ENCODE results near the gene PRKCQ.
A peak's percentile ranks its signal among the peaks of the same experiment; 100 is the strongest.
"Not testable (repeated sequence)": the region's sequence is repeated elsewhere in the genome, so short reads cannot be mapped to it uniquely, and the experiment has no call there.

The PRKCQ gene

DNA sequence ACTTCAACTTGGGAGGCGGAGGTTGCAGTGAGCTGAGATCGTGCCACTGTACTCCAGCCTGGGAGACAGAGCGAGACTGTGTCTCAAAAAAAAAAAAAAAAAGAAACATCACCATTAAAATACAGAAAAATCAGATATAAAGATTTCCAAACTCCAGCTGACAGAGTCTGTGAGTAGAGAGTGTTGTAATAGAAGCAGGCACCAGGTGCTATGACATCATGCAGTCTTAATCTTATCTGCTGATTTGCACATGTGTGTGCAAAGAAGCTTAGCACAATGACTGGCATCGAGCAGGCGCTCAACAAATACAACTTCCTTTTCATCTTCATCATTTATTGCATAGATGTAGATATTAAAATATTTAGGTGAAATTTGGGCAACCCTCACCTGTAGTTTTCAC is 92.2 kb downstream of the PRKCQ start:
- DNase-seq: no peak

- no peak for DNase-seq
These were observed 93.8 kb downstream of the PRKCQ start for GRCh38 chr10:6486309-6486708.

DNA sequence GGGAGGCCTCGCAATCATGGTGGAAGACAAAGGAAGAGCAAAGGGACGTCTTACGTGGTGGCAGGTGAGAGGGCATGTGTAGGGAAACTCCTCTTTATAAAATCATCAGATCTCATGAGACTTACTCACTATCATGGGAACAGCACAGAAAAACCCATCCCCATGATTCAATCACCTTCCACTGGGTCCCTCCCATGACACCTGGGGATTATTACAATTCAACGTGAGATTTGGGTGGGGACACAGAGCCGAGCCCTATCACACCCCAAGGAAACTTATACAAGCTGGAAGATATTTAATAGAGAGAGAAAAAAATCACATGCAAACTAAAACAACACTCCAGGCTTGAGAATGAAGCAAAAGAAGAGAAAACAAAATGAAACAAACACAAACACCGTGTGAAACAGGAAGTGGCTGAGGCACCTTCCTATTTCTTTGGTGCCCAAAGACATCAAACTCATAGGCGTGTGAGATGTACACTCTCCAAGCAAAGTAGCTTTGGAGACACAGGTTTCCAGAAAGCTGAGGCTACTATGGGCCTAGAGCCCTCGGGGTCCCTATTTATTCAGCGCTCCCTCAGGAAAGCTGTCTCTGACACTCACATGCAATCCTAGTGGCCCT is 97.2 kb downstream of the PRKCQ start:
- DNase-seq: no peak

GRCh38 chr10:6478722-6479121 is 101.4 kb downstream of the PRKCQ start:
- no peak for DNase-seq

DNA sequence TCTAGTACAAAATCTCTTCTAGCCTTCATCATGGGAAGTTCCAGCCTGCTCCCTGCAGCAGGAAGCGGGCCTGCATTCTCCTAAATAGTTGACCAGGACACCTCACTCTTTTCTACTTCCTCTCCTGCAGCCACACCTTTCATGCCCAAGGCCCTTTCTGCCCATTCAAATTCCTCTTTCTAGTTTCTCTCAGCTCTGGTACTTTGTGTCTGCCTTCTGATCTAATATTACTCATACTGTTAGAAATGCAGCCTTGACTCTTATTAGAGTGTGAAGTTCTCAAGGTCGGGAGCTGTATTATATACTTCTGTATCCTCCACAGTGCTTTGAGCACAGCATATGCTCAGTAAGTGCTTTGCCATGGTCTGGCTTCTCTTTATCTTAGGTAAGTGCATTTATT is 103.1 kb downstream of the PRKCQ start:
- no peak for DNase-seq

- no peak for DNase-seq
These were observed 105.2 kb downstream of the PRKCQ start for GRCh38 chr10:6474871-6475270.

DNA sequence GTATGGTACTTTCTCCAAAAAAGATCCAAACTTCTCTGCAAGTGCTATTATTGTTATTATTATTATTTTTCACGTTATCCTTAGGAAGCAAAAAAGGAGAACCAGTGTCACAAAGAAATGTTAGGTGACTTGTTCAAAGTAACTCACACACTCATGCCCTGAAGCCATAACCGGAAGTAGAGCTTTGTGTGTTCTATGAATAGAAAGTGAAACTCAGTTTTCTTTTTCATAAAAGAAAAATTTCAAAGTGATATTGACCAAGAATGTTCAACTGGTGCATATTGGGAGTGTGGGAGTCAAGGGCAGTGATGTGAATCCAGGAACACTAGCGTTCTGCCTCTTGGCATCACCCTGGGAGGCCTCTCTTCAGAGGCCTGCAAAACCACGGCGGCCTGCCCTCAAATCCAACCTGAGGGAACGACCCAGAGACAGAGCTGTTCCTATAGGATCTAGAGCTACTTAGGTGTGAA is 106.1 kb downstream of the PRKCQ start:
- DNase-seq: peak; percentile 52

DNA sequence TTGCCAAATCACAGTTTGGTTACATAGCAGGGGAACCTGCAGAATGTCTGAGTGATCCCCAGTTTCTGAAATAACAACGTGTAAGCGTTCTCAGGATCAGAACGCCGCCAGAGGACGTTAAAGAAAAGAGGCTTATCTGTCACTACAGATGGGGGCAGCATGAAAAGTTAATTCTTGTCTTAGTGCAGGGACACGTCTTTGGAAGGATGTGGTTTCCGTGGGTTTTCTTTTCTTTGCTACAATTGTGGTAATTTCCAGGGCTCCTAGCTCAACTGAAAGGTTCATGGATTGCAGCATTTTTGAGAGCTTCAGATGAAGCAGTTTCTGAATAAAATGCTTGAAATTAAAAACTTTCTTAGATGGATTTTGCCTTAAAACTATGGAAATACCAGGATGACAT is 106.6 kb downstream of the PRKCQ start:
- DNase-seq: peak; percentile 58

DNA sequence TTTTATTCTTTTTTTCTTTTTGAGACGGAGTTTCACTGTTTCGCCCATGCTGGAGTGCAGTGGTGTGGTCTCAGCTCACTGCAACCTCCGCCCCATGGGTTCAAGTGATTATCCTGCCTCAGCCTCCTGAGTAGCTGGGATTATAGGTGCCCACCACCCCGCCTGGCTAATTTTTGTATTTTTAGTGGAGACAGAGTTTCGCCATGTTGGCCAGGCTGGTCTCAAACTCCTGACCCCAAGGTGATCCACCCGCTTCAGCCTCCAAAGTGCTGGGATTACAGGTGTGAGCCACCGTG is 107.4 kb downstream of the PRKCQ start:
- not testable (repeated sequence) for DNase-seq

GRCh38 chr10:6470894-6471618 is 109.0 kb downstream of the PRKCQ start:
- no peak for DNase-seq

- DNase-seq: no peak
These were observed 110.4 kb downstream of the PRKCQ start for GRCh38 chr10:6469661-6470060.

GRCh38 chr10:6465854-6466601 is 114.0 kb downstream of the PRKCQ start:
- DNase-seq: peak; percentile 50

DNA sequence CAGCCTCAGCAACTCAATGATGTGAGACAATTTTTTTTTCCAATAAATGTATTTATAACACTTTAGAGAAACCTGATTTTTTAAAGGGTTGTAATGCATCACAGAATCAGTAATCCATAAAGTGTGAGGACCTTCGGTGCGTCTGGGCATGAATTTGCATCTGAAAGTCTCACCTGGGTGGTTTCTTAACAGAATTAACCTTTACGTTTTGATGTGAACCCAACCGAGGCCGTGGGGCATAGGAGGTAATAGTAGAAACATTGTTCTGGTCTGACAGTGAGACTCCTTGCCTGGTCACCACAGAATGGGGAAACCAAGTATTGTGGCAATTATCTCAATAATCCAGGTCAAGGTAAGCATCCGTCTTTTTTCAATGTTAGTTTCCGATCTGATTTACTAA is 114.6 kb downstream of the PRKCQ start:
- DNase-seq: no peak

- peak; percentile 34 for DNase-seq
These were observed 115.1 kb downstream of the PRKCQ start for GRCh38 chr10:6464862-6465430.

GRCh38 chr10:6463366-6463765 is 116.7 kb downstream of the PRKCQ start:
- DNase-seq: no peak

- DNase-seq: no peak
These were observed 118.1 kb downstream of the PRKCQ start for GRCh38 chr10:6461961-6462360.

DNA sequence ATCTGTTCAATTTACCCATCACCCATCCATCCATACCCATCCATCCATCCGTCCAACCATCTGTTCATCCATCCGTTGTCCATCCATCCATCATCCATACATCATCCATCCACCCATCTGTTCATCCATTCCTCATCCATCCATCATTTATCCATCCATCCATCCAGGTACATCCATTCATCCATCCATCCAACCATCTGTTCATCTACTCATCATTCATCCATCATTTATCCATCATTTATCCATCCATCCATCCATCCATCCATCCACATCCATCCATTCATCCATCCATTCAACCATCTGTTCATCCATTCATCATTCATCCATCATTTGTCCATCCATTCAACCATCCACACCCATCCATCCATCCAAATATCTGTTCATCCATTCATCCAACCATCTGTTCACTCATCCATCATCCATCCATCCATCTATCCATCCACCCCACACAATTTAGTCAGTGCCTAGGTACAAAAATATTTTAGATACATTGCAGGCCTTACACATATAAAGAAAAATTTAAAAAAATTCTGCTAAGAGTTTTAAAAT is 119.1 kb downstream of the PRKCQ start:
- no peak for DNase-seq

GRCh38 chr10:6458814-6459213 is 121.3 kb downstream of the PRKCQ start:
- no peak for DNase-seq

- no peak for DNase-seq
These were observed 122.7 kb downstream of the PRKCQ start for GRCh38 chr10:6457376-6457775.

GRCh38 chr10:6456067-6456466 is 124.0 kb downstream of the PRKCQ start:
- DNase-seq: no peak

DNA sequence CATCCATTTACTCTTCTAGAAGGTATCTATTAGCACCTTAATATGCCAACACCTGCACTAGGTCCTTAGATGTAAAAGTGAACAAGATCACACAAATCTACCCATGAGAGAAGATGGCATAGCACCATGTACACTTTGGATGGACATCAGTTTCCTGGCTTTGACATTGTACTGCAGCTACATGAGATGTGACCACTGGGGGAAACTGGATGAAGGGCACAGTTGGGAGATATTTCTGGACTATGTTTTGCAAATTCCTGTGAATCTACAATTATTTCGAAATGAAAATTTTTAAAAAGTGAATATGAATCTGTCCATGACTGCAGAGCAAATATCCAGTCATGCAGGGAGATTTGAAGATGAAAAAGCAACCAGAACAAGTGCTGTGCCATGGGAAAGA is 124.5 kb downstream of the PRKCQ start:
- DNase-seq: no peak

- DNase-seq: no peak
These were observed 133.4 kb downstream of the PRKCQ start for GRCh38 chr10:6446711-6447110.

DNA sequence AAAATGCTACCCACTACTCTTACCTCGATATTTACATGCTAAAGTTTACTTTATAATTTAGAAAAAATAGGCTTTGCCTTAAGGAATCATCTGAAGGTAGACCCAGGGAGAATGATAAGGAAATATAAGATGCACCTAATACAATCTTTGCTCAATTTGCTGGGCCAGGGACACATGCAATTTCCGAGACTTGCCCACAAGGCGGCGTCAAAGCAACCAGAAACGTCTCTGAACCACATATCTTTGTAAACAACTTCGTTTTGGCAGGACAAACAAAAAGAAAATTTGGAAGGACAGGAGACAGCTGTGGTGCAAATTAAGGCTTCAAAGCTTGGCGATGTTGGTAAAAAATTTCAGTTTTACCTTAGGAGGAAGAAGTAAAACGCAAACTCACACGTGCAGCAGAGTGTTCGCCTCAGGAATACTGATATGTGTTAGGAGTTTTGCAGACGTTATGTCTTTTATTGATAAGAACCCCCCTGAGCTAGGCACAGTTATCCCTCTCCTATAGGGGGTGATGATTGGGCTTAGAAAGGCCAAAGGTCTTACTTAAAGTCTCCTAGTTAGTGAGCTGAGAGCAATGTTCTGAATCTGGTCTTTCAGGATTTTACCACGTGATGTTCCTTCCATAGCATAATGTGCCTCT is 134.3 kb downstream of the PRKCQ start:
- peak; percentile 75 for DNase-seq

Measured in stimulated activated CD4-positive, alpha-beta T cell treated with anti-CD3 and anti-CD28 coated beads, Interleukin-15, amount 100 ng/mL, for 24 hours (primary cell).